ENCODE measurements around the gene SMIM23. TPM values are rescaled to one million over a fixed set of nuclear protein-coding genes. Genes with fewer than 3 reads are reported as not detected.

The SMIM23 gene
- total RNA-seq, 4 donors from 2014 or later: not detected

- intact Hi-C loops (cut with DNase I): no loop called here
- Histone ChIP-seq H3K4me3 (no peak overlapping the region), H3K4me1 (no peaks in the 10 kb centered on the region), H3K27me3 (peaks cover 0 to 16% (median 0%) of the 10 kb centered on the region in 4 donors), H3K27ac (no peak overlapping the region), H3K36me3 (no peaks in the 10 kb centered on the region), H3K9me3 (peaks cover 0 to 5% (median 0%) of the 10 kb centered on the region in 3 donors)
- TF ChIP-seq, protein P1, sequence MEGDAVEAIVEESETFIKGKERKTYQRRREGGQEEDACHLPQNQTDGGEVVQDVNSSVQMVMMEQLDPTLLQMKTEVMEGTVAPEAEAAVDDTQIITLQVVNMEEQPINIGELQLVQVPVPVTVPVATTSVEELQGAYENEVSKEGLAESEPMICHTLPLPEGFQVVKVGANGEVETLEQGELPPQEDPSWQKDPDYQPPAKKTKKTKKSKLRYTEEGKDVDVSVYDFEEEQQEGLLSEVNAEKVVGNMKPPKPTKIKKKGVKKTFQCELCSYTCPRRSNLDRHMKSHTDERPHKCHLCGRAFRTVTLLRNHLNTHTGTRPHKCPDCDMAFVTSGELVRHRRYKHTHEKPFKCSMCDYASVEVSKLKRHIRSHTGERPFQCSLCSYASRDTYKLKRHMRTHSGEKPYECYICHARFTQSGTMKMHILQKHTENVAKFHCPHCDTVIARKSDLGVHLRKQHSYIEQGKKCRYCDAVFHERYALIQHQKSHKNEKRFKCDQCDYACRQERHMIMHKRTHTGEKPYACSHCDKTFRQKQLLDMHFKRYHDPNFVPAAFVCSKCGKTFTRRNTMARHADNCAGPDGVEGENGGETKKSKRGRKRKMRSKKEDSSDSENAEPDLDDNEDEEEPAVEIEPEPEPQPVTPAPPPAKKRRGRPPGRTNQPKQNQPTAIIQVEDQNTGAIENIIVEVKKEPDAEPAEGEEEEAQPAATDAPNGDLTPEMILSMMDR (IDR thresholded peaks at IDR 0.05): no peak
- TF ChIP-seq POLR2A (IDR thresholded peaks at IDR 0.05): no peak
- WGBS, 2 donors: 79 to 86% methylated on average over 4 of the region's 4 CpGs
- DNase-seq: no peak
Observed at GRCh38 chr5:171813270-171813669, 27.7 kb downstream of the SMIM23 start.

DNA sequence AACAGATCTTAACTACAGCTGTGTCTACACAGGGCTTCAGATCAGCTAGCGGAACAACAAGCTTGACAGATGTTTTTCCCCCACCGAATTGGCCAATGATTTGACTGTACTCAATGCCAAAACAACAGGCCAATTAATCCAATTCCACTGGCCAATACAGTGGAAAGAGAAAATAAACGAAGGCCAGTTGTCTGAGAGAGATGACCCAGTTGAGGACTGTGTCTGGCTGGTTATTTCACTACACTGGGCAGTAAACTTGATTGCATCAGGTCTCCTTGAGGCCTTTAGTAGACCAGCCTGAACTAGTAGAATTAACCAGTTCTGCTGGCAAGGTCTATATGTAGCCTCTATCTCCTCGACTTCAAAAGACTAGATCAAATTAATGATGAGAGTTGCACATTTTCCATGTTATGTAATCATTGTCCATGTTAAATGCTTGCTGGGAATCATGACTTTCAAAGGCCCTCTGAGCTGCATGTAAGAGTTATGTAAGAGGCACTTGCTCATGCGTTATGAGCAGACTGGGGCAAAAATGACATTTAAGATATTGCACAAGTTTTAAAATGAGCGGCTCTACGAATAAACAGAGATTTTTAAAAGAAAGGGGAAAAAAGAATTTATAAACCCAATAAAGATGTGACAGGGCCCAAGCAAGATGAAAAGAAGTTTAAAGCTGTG lies 28.3 kb downstream of the SMIM23 start:
- Histone ChIP-seq H3K27ac (no peak overlapping the region), H3K27me3 (peaks cover 0 to 10% (median 0%) of the 10 kb centered on the region in 4 donors), H3K4me3 (no peak overlapping the region), H3K36me3 (no peaks in the 10 kb centered on the region), H3K9me3 (peaks cover 0 to 5% (median 0%) of the 10 kb centered on the region in 3 donors), H3K4me1 (no peaks in the 10 kb centered on the region)
- TF ChIP-seq, protein P1 (IDR thresholded peaks at IDR 0.05): no peak
- no peak for TF ChIP-seq POLR2A (IDR thresholded peaks at IDR 0.05)
- no peak for DNase-seq
- intact Hi-C loops (cut with DNase I): no loop called here
- 70 to 75% methylated on average over 7 of the region's 7 CpGs for WGBS, 2 donors

GRCh38 chr5:171816666-171817065 lies 31.0 kb downstream of the SMIM23 start:
- Histone ChIP-seq H3K27ac (no peak overlapping the region), H3K27me3 (no peaks in the 10 kb centered on the region), H3K36me3 (no peaks in the 10 kb centered on the region), H3K9me3 (no peaks in the 10 kb centered on the region), H3K4me1 (no peaks in the 10 kb centered on the region), H3K4me3 (no peak overlapping the region)
- TF ChIP-seq, protein P1 (IDR thresholded peaks at IDR 0.05): no peak
- no peak for TF ChIP-seq POLR2A (IDR thresholded peaks at IDR 0.05)
- 10 to 38% methylated on average over 1 of the region's 1 CpG for WGBS, 2 donors
- intact Hi-C loops (cut with DNase I): no loop called here
- DNase-seq: no peak

DNA sequence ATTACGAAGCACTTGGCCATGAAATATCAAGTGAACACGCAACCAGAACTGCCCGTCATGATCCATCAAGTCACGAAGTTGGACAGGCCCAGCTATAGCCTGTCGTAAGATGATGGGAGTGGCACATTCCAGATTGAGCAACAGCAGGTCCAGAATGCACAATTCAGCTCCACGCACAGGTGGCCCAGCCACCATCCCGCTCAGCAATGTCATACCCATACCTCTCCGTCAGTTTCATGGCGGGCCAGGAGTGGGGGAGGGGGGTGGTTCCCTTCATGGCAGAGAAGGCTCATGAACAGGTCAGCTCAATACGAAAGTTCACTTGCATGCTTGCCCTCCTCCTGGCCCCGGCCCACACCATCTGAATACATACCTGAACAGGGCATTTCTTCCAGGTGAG lies 34.9 kb downstream of the SMIM23 start:
- no peaks in the 10 kb centered on the region for H3K9me3 ChIP-seq
- H3K27ac ChIP-seq: no peak overlapping the region
- WGBS, 2 donors: 82 to 97% methylated on average over 6 of the region's 11 CpGs
- no peak overlapping the region for H3K4me3 ChIP-seq
- H3K36me3 ChIP-seq: no peaks in the 10 kb centered on the region
- intact Hi-C loops (cut with DNase I): no loop called here
- no peak for DNase-seq
- peaks cover 0 to 5% (median 0%) of the 10 kb centered on the region in 4 donors for H3K27me3 ChIP-seq
- no peaks in the 10 kb centered on the region for H3K4me1 ChIP-seq
- no peak for TF ChIP-seq POLR2A (IDR thresholded peaks at IDR 0.05)
- TF ChIP-seq, protein P1 (IDR thresholded peaks at IDR 0.05): no peak

DNA sequence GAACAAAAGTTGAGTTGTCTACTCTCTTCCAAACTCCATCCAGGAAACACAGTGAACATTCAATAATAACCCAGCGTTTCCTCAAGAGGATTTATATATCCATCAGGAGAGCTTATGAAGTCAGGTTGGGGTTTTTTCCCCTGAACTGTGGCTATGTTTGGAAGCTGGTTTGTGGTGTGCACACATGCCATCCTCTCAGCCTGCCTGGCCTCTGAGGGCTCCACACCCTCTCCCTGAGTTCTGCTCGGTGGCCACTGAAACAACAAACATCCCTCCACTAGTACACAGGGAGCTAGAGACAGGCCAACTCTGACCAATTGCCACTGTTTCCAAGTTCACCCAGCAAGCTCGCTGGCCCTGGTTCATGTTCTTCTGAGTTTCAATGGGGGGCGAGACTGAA lies 35.7 kb downstream of the SMIM23 start:
- Histone ChIP-seq H3K4me1 (no peaks in the 10 kb centered on the region), H3K9me3 (no peaks in the 10 kb centered on the region), H3K27ac (no peak overlapping the region), H3K4me3 (no peak overlapping the region), H3K27me3 (peaks cover 0 to 5% (median 0%) of the 10 kb centered on the region in 4 donors), H3K36me3 (no peaks in the 10 kb centered on the region)
- TF ChIP-seq, protein P1 (IDR thresholded peaks at IDR 0.05): no peak
- TF ChIP-seq POLR2A (IDR thresholded peaks at IDR 0.05): no peak
- no peak for DNase-seq
- intact Hi-C loops (cut with DNase I): no loop called here
- WGBS, 2 donors: 68 to 93% methylated on average over 2 to 4 of the region's 4 CpGs
